Measurements from ENCODE around the gene RCAN2. TPM values are rescaled to one million over a fixed set of nuclear protein-coding genes. Genes with fewer than 3 reads are reported as not detected.

Gene RCAN2
- total RNA-seq, 1 experiment from 2014 or later: not detected

GRCh38 chr6:46299253-46299652, 192.0 kb downstream of the RCAN2 start:
- intact Hi-C loops (cut with micrococcal nuclease; ENCODE audit: unreplicated experiment): no loop called here
- H3K27ac ChIP-seq (ENCODE audit: low read depth, low read length, poor library complexity, severe bottlenecking): no peak overlapping the region
- no peak for DNase-seq (ENCODE audit: low spot score)
- BruUV-seq (replicated peaks): no TSS peak
- H3K36me3 ChIP-seq (ENCODE audit: insufficient read depth, low read length, poor library complexity, severe bottlenecking): no peaks in the 10 kb centered on the region
- CTCF ChIA-PET: no interaction called here
- POLR2A ChIA-PET (ENCODE audit: low non-redundant PET): no interaction called here
- no peak overlapping the region for H3K4me3 ChIP-seq (ENCODE audit: low read depth, low read length, poor library complexity, severe bottlenecking)
- H3K27me3 ChIP-seq (replicated peaks; ENCODE audit: insufficient read depth, low read depth, low read length, poor library complexity): peaks cover 13% of the 10 kb centered on the region
- no peaks in the 10 kb centered on the region for H3K4me1 ChIP-seq (ENCODE audit: insufficient read depth, low read length, poor library complexity, severe bottlenecking)
- TF ChIP-seq, protein P1, sequence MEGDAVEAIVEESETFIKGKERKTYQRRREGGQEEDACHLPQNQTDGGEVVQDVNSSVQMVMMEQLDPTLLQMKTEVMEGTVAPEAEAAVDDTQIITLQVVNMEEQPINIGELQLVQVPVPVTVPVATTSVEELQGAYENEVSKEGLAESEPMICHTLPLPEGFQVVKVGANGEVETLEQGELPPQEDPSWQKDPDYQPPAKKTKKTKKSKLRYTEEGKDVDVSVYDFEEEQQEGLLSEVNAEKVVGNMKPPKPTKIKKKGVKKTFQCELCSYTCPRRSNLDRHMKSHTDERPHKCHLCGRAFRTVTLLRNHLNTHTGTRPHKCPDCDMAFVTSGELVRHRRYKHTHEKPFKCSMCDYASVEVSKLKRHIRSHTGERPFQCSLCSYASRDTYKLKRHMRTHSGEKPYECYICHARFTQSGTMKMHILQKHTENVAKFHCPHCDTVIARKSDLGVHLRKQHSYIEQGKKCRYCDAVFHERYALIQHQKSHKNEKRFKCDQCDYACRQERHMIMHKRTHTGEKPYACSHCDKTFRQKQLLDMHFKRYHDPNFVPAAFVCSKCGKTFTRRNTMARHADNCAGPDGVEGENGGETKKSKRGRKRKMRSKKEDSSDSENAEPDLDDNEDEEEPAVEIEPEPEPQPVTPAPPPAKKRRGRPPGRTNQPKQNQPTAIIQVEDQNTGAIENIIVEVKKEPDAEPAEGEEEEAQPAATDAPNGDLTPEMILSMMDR (conservative IDR thresholded peaks at IDR 0.05; ENCODE audit: low read depth, low read length): no peak
- TF ChIP-seq EZH2 (IDR thresholded peaks at IDR 0.05; ENCODE audit: borderline replicate concordance, low read depth, low read length, poor library complexity, severe bottlenecking): no peak
- no peaks in the 10 kb centered on the region for H3K9me3 ChIP-seq (ENCODE audit: low read depth, low read length, poor library complexity, severe bottlenecking)

DNA sequence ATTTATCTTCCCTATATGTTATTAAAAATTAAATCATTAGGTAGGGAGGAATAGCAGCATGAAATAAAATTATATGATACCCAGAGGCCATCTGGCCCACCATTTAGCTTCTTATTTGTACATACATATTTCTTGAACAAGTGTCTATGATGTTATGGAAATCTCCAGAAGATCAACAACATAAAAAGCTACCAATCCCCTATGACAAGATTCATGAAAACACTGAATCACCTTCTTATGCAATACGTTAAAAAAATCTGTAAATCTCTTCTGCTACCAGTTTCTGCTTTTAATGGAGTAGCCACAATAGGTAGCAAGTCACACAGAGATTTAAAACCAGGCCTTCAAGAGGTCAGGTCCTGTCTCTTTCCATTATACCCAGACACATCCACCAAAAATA, 194.7 kb downstream of the RCAN2 start:
- no peaks in the 10 kb centered on the region for H3K9me3 ChIP-seq (ENCODE audit: low read depth, low read length, poor library complexity, severe bottlenecking)
- intact Hi-C loops (cut with micrococcal nuclease; ENCODE audit: unreplicated experiment): no loop called here
- no peak overlapping the region for H3K4me3 ChIP-seq (ENCODE audit: low read depth, low read length, poor library complexity, severe bottlenecking)
- no peak for DNase-seq (ENCODE audit: low spot score)
- no peaks in the 10 kb centered on the region for H3K36me3 ChIP-seq (ENCODE audit: insufficient read depth, low read length, poor library complexity, severe bottlenecking)
- no TSS peak for BruUV-seq (replicated peaks)
- no peaks in the 10 kb centered on the region for H3K4me1 ChIP-seq (ENCODE audit: insufficient read depth, low read length, poor library complexity, severe bottlenecking)
- ChIA-PET CTCF (no interaction called here), POLR2A (ENCODE audit: low non-redundant PET) (no interaction called here)
- TF ChIP-seq, protein P1 (conservative IDR thresholded peaks at IDR 0.05; ENCODE audit: low read depth, low read length): no peak
- no peak for TF ChIP-seq EZH2 (IDR thresholded peaks at IDR 0.05; ENCODE audit: borderline replicate concordance, low read depth, low read length, poor library complexity, severe bottlenecking)
- no peak overlapping the region for H3K27ac ChIP-seq (ENCODE audit: low read depth, low read length, poor library complexity, severe bottlenecking)
- peaks cover 18% of the 10 kb centered on the region for H3K27me3 ChIP-seq (replicated peaks; ENCODE audit: insufficient read depth, low read depth, low read length, poor library complexity)

- Histone ChIP-seq H3K9me3 (ENCODE audit: low read depth, low read length, poor library complexity, severe bottlenecking) (no peaks in the 10 kb centered on the region), H3K4me3 (ENCODE audit: low read depth, low read length, poor library complexity, severe bottlenecking) (no peak overlapping the region), H3K36me3 (ENCODE audit: insufficient read depth, low read length, poor library complexity, severe bottlenecking) (no peaks in the 10 kb centered on the region), H3K4me1 (ENCODE audit: insufficient read depth, low read length, poor library complexity, severe bottlenecking) (peaks cover 18% of the 10 kb centered on the region), H3K27ac (ENCODE audit: low read depth, low read length, poor library complexity, severe bottlenecking) (no peak overlapping the region), H3K27me3 (replicated peaks; ENCODE audit: insufficient read depth, low read depth, low read length, poor library complexity) (peaks cover 17% of the 10 kb centered on the region)
- intact Hi-C loops (cut with micrococcal nuclease; ENCODE audit: unreplicated experiment): no loop called here
- no TSS peak for BruUV-seq (replicated peaks)
- no peak for DNase-seq (ENCODE audit: low spot score)
- POLR2A ChIA-PET (ENCODE audit: low non-redundant PET): no interaction called here
- CTCF ChIA-PET: no interaction called here
- no peak for TF ChIP-seq EZH2 (IDR thresholded peaks at IDR 0.05; ENCODE audit: borderline replicate concordance, low read depth, low read length, poor library complexity, severe bottlenecking)
- TF ChIP-seq, protein P1 (conservative IDR thresholded peaks at IDR 0.05; ENCODE audit: low read depth, low read length): no peak
These were observed 197.5 kb downstream of the RCAN2 start for GRCh38 chr6:46293641-46294316.

All from A673 (cell line).